CD14-positive monocyte (primary cell): Measurements from ENCODE around the gene SMARCD1. TPM values are rescaled to one million over a fixed set of nuclear protein-coding genes. Genes with fewer than 3 reads are reported as not detected.

Source experiments
- DNase-seq, 3 donors: peaks; one replicate each; pipeline ENCODE4 v3.0.0-alpha.2; 2011 to 2022
- H2AFZ ChIP-seq: 2 replicates; pipeline ENCODE4 v1.6.0; 2012; ENCODE audit warnings: mild to moderate bottlenecking, low read depth, low read length, inconsistent platforms; ENCODE audit not compliant: insufficient read depth, poor library complexity, severe bottlenecking
- H3K27ac ChIP-seq, 2 donors: 1 replicate in 1 of 2; 2 replicates in 1 of 2; pipeline ENCODE4 v1.5.1; 2012 to 2013; ENCODE audit warnings: low read length in 2 of 2, control low read depth in 1 of 2, inconsistent platforms in 1 of 2, low read depth in 1 of 2, mild to moderate bottlenecking in 1 of 2
- H3K27me3 ChIP-seq, 2 donors: one replicate each; pipeline versions ENCODE4 v1.6.0 to v1.6.1; 2011 to 2013; ENCODE audit warnings: low read length in 2 of 2; ENCODE audit not compliant: control insufficient read depth in 2 of 2, insufficient read depth in 2 of 2
- H3K36me3 ChIP-seq, 2 donors: replicated peaks in 1 of 2; 1 replicate in 1 of 2; 2 replicates in 1 of 2; pipeline versions ENCODE4 v1.5.1 to v1.6.1; 2012 to 2013; ENCODE audit warnings: low read length in 2 of 2, control low read depth in 1 of 2, inconsistent platforms in 1 of 2, mild to moderate bottlenecking in 1 of 2; ENCODE audit not compliant: insufficient read depth in 2 of 2, control insufficient read depth in 1 of 2
- H3K4me1 ChIP-seq, 2 donors: 1 replicate in 1 of 2; 2 replicates in 1 of 2; pipeline versions ENCODE4 v1.5.1 to v1.6.1; 2012 to 2013; ENCODE audit warnings: low read length in 2 of 2, control low read depth in 1 of 2, inconsistent platforms in 1 of 2, mild to moderate bottlenecking in 1 of 2, moderate library complexity in 1 of 2; ENCODE audit not compliant: insufficient read depth in 2 of 2, control insufficient read depth in 1 of 2
- H3K4me2 ChIP-seq: replicated peaks from 2 replicates; pipeline ENCODE3; 2012; ENCODE audit warnings: low read length, moderate library complexity, mild to moderate bottlenecking; ENCODE audit not compliant: poor library complexity, severe bottlenecking; ENCODE audit errors: extremely low read depth
- H3K4me3 ChIP-seq, 3 experiments: fragments of 200-600 bp in 1 of 3; sonication (generic) in 1 of 3; replicated peaks in 1 of 3; 1 replicate in 2 of 3; 2 replicates in 1 of 3; pipeline ENCODE4 v1.5.1; 2011 to 2013; ENCODE audit warnings: low read length in 3 of 3, mild to moderate bottlenecking in 3 of 3, control low read depth in 2 of 3, low read depth in 2 of 3, inconsistent platforms in 1 of 3, moderate library complexity in 1 of 3
- H3K79me2 ChIP-seq: 2 replicates; pipeline ENCODE4 v1.6.0; 2012; ENCODE audit warnings: mild to moderate bottlenecking, control low read depth, inconsistent platforms, low read length, moderate library complexity; ENCODE audit not compliant: insufficient read depth
- H3K9ac ChIP-seq: 2 replicates; pipeline ENCODE4 v1.6.0; 2017; ENCODE audit warnings: low read length, mild to moderate bottlenecking; ENCODE audit not compliant: insufficient read depth, poor library complexity, severe bottlenecking
- H3K9me3 ChIP-seq, 2 donors: replicated peaks in 1 of 2; 1 replicate in 1 of 2; 2 replicates in 1 of 2; pipeline versions ENCODE4 v1.5.1 to v1.6.1; 2012 to 2013; ENCODE audit warnings: low read length in 2 of 2, control low read depth in 1 of 2; ENCODE audit not compliant: control insufficient read depth in 1 of 2, insufficient read depth in 1 of 2
- H4K20me1 ChIP-seq: 2 replicates; pipeline ENCODE4 v1.6.0; 2012; ENCODE audit warnings: mild to moderate bottlenecking, low read length, control low read depth, moderate library complexity; ENCODE audit not compliant: insufficient read depth
- H3K27ac Mint-ChIP-seq, 7 donors: one replicate each; pipeline ENCODE4 v1.8.0; 2020; ENCODE audit warnings: mild to moderate bottlenecking in 7 of 7, mixed read lengths in 7 of 7, moderate library complexity in 6 of 7, inconsistent platforms in 2 of 7
- H3K27me3 Mint-ChIP-seq, 3 donors: one replicate each; pipeline ENCODE4 v1.8.0; 2021 to 2022; ENCODE audit warnings: low read depth in 3 of 3, mild to moderate bottlenecking in 3 of 3, mixed read lengths in 3 of 3, moderate library complexity in 3 of 3, inconsistent platforms in 1 of 3
- H3K36me3 Mint-ChIP-seq, 2 donors: one replicate each; pipeline ENCODE4 v1.8.0; 2020; ENCODE audit warnings: mixed read lengths in 2 of 2, inconsistent platforms in 1 of 2, mild to moderate bottlenecking in 1 of 2
- H3K4me1 Mint-ChIP-seq: one replicate; pipeline ENCODE4 v1.8.0; 2020; ENCODE audit warnings: mild to moderate bottlenecking, mixed read lengths
- H3K4me3 Mint-ChIP-seq, 2 donors: one replicate each; pipeline ENCODE4 v1.8.0; 2020; ENCODE audit warnings: mild to moderate bottlenecking in 2 of 2, mixed read lengths in 2 of 2, moderate library complexity in 1 of 2
- H3K9me3 Mint-ChIP-seq, 7 donors: one replicate each; pipeline ENCODE4 v1.8.0; 2020 to 2022; ENCODE audit warnings: mixed read lengths in 7 of 7, mild to moderate bottlenecking in 6 of 7, moderate library complexity in 6 of 7, inconsistent platforms in 2 of 7
- WGBS: methylation state at CpG from one replicate; pipeline ENCODE4 v1.1.5; 2013; ENCODE audit warnings: missing lambda C conversion rate; ENCODE audit not compliant: insufficient coverage; 5-methylcytosine and 5-hydroxymethylcytosine counted together
- intact Hi-C, 2 donors: fragments of 100-400 bp; cut with micrococcal nuclease; formaldehyde crosslinking; loops; one replicate each; pipeline versions ENCODE4 v1.15.0 to v1.15.1; 2023
- polyA plus RNA-seq, 3 donors: library from polyadenylated mRNA; depleted of rRNA in 1 of 3; unstranded in 2 of 3; stranded (reverse) in 1 of 3; fragments of 300-500 nt in 2 of 3; fragments of >200 nt in 1 of 3; fragmentation: Illumina TruSeq in 2 of 3; gene quantifications; 1 replicate in 2 of 3; 2 replicates in 1 of 3; pipeline ENCODE4 v1.2.3, GENCODE V29; 2012 to 2021
- TF ChIP-seq, protein P1 (sequence below): fragments of 200-600 bp; IDR thresholded peaks from one replicate; pipeline ENCODE4 v1.8.0; 2022; ENCODE audit warnings: antibody characterized with exemption, mild to moderate bottlenecking

The SMARCD1 gene
- polyA plus RNA-seq, 3 donors: 3.7 to 41.9 (median 7.8) TPM

DNA sequence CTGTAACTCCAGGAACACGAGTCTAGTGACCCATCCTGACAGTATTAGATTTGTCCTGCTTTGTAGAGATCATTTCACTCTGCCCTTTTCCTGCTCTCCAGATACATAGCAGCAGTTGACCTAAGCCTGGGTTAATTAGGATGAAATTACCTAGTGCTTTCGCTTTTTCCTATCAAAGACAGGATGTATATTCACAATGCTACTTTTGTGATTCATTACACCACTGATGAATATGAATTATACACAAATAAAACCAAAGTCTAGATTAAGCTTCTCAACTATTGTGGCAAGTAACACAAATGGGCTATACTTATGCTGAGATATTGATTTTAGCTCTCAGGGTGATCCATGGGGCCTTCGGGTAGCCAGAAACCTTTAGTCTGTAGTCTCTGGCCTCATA is 64.2 kb downstream of the SMARCD1 start:
- H3K36me3 Mint-ChIP-seq: peaks cover 13 to 25% of the 10 kb centered on the region in 2 donors
- H3K27me3 ChIP-seq: no peaks in the 10 kb centered on the region
- no peak overlapping the region for H3K4me2 ChIP-seq
- no peaks in the 10 kb centered on the region for H3K4me1 ChIP-seq
- no peak overlapping the region for H3K27ac ChIP-seq
- peaks cover 35% of the 10 kb centered on the region for H3K79me2 ChIP-seq
- intact Hi-C loops: no loop called here
- peaks cover 1% of the 10 kb centered on the region for H3K4me1 Mint-ChIP-seq
- no peak overlapping the region for H3K4me3 Mint-ChIP-seq
- H3K9me3 ChIP-seq: no peaks in the 10 kb centered on the region
- no peak overlapping the region for H3K9ac ChIP-seq
- H3K9me3 Mint-ChIP-seq: peaks cover 0 to 2% (median 0%) of the 10 kb centered on the region in 7 donors
- H3K4me3 ChIP-seq: no peak overlapping the region
- peaks cover 2 to 3% of the 10 kb centered on the region in 2 donors for H3K36me3 ChIP-seq
- no peak overlapping the region for H3K27ac Mint-ChIP-seq
- DNase-seq: no peak
- WGBS: no CpG with 5 or more reads among the region's 3 CpGs
- no peak overlapping the region for H2AFZ ChIP-seq
- no peaks in the 10 kb centered on the region for H3K27me3 Mint-ChIP-seq
- TF ChIP-seq, protein P1, sequence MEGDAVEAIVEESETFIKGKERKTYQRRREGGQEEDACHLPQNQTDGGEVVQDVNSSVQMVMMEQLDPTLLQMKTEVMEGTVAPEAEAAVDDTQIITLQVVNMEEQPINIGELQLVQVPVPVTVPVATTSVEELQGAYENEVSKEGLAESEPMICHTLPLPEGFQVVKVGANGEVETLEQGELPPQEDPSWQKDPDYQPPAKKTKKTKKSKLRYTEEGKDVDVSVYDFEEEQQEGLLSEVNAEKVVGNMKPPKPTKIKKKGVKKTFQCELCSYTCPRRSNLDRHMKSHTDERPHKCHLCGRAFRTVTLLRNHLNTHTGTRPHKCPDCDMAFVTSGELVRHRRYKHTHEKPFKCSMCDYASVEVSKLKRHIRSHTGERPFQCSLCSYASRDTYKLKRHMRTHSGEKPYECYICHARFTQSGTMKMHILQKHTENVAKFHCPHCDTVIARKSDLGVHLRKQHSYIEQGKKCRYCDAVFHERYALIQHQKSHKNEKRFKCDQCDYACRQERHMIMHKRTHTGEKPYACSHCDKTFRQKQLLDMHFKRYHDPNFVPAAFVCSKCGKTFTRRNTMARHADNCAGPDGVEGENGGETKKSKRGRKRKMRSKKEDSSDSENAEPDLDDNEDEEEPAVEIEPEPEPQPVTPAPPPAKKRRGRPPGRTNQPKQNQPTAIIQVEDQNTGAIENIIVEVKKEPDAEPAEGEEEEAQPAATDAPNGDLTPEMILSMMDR: no peak
- H4K20me1 ChIP-seq: peaks cover 26% of the 10 kb centered on the region

Other genes starting within 250 kb of the SMARCD1 start
- gene BCDIN3D, start 242.2 kb upstream of the SMARCD1 start, polyA plus RNA-seq: 1 to 10 TPM in 2 of 3 donors, under 1 TPM in 1; 0.71 to 1.2 (median 1.0) TPM
- gene FAIM2, start 181.4 kb upstream of the SMARCD1 start, polyA plus RNA-seq: not detected
- gene AQP2, start 134.6 kb upstream of the SMARCD1 start, polyA plus RNA-seq: not detected
- not detected for gene AQP5, start 123.5 kb upstream of the SMARCD1 start, polyA plus RNA-seq
- under 1 TPM in 1 of 3 donors, not detected in 2; 0.04 TPM for gene AQP6, start 112.4 kb upstream of the SMARCD1 start, polyA plus RNA-seq
- gene RACGAP1, start 59.8 kb upstream of the SMARCD1 start, polyA plus RNA-seq: 1 to 10 TPM; 3.1 to 5.4 (median 3.6) TPM
- not detected for gene ASIC1, start 27.7 kb upstream of the SMARCD1 start, polyA plus RNA-seq
- under 1 TPM in 1 of 3 donors, not detected in 2; 0.08 TPM for gene GPD1, start 18.7 kb downstream of the SMARCD1 start, polyA plus RNA-seq
- 100 to 1,000 TPM in 2 of 3 donors, 10 to 100 TPM in 1; 63.8 to 257 (median 231) TPM for gene COX14, start 26.9 kb downstream of the SMARCD1 start, polyA plus RNA-seq
- gene CERS5, start 82.0 kb downstream of the SMARCD1 start, polyA plus RNA-seq: 10 to 100 TPM; 30.6 to 44.4 (median 38.7) TPM
- under 1 TPM; 0.24 to 0.62 (median 0.51) TPM for gene LIMA1, start 198.2 kb downstream of the SMARCD1 start, polyA plus RNA-seq